GM19397 (cell line): ENCODE measurements around the gene NTHL1.
"Not testable (repeated sequence)": the region's sequence is repeated elsewhere in the genome, so short reads cannot be mapped to it uniquely, and the experiment has no call there.

ENCODE experiments used
- ATAC-seq: cut with Tn5 transposase; IDR thresholded peaks from one replicate; pipeline ENCODE4 v1.9.1; 2021; ENCODE audit warnings: mild to moderate bottlenecking, moderate library complexity; ENCODE audit not compliant: unreplicated experiment

The NTHL1 gene

DNA sequence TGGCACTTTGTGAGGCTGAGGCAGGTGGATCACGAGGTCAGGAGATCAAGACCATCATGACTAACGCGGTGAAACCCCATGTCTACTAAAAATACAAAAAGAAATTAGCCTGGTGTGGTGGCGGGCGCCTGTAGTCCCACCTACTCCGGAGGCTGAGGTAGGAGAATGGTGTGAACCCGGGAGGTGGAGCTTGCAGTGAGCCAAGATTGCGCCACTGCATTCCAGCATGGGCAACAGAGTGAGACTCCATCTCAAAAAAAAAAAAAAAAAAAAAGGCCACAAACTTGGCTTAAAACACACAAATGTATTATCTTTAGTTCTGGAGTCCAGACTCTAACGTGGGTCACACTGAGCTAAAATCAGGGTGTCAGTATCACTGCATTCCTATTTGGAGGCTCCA is 35.9 kb downstream of the NTHL1 start:
- ATAC-seq, result not testable (repeated sequence)

DNA sequence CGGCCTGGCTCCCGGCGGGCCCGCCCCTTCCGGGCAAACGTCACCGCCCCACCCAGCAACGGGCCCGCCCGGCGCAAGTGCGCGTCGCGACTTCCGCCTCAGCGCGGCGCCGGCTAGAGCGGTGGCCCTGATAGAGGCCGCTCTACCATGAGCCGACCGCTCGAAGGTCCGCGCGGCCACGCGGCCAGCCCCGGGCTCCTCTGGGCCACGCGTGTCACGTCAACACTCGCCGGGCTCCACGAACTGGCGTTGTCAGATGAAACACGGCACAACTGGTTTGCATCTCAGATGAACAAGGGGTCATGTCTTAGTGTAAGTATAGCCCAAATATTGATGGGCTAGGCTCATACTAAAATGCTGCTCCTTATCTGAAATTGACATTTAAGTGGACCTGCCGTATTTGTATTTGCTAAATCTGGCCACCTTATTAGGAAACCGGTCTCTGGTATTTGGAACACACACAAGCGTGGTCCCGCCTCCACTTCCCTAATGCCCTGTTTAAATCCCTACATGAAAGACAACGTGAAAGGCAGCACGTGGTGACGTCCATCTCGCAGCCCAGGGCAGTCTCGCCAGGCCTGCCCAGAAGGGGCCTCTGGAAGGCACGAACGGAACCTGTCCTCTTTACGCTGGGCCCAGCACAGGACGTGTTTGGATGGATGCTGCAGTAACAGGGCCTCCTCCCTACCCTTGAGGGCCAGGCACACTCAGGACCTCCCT is 37.7 kb downstream of the NTHL1 start, which contains the start of gene ZNF598:
ZNF598 (minus strand) TSS at position 31 of the 720 bp plus-strand sequence.
- ATAC-seq, result peak; percentile 86

- no peak for ATAC-seq
Observed at GRCh38 chr16:2009164-2009711, 38.4 kb downstream of the NTHL1 start.

DNA sequence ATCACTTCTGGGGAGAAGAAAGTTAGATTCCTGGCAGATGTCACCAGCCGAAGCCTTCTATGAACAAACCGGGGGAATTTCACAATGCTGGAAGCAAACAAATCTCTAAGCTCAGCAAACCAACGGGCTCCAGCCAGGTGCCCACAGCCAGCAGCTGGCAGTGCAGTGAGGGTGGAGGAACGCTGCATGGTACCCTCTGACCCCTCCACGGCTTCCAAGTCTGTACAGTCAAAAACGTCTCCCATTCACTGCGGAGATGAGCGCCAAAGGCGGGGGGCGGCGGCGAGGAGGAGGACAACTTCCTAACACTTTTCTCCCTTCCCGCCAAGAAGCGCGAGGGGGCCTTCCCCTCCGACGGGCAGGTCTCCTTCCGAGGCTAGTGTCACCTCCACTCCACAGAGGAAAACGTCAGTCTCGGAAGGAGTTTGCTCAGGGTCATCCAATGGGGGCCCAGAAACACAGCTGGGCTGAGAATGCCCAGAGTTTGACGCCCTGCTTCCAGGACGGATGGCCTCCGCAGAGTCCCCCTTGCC is 38.9 kb downstream of the NTHL1 start:
- ATAC-seq, result no peak

DNA sequence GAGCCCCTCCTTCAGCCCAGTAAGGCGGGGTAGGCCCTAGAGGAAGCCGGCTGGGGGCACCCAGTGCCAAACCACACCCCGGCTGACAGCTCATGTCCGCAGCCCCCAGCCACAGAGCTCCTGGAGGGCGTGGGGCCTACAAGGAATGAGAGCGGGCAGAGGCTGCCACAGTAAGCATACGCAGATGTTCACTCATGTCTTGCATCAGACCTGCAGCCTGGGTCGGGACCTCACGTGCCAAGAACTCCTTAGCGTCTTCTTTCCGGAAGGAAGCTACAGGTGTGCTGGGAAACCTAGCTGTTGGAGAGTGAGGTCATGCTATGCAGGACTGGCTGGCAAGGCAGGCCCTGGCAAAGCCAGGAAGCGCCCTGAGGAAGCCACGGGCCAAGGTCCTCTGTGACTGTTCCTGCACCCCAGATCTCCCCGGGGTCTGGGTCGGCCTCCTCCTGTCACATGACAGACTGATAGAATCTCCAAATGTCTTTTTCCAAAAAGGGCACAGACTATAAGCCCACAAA is 39.6 kb downstream of the NTHL1 start:
- no peak for ATAC-seq

GRCh38 chr16:2007081-2007836 is 40.4 kb downstream of the NTHL1 start:
- no peak for ATAC-seq

GRCh38 chr16:2006317-2006716 is 41.3 kb downstream of the NTHL1 start:
- no peak for ATAC-seq

DNA sequence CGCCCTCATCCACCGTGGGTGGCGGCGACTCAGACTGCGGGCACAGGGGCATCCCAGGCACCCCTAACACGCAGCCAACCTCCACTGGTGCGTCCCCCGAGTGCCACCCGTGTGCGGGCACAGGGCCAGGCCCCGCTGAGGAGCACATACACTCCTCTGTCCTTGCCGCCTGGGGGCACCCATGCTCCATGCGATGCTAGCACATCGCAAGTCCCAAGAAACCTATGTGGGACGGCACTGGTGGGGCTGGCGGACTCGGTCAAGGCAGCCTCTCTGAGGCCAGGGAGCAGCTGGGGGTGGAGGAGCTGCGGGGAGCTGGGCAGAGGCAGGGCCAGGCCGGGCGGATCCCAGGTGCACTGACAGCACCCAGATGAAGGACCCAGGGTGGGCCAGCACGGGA is 42.0 kb downstream of the NTHL1 start:
- no peak for ATAC-seq

- ATAC-seq, result no peak
Observed at GRCh38 chr16:2004795-2005517, 42.7 kb downstream of the NTHL1 start.

- no peak for ATAC-seq
Observed at GRCh38 chr16:2003827-2004641, 43.6 kb downstream of the NTHL1 start.

DNA sequence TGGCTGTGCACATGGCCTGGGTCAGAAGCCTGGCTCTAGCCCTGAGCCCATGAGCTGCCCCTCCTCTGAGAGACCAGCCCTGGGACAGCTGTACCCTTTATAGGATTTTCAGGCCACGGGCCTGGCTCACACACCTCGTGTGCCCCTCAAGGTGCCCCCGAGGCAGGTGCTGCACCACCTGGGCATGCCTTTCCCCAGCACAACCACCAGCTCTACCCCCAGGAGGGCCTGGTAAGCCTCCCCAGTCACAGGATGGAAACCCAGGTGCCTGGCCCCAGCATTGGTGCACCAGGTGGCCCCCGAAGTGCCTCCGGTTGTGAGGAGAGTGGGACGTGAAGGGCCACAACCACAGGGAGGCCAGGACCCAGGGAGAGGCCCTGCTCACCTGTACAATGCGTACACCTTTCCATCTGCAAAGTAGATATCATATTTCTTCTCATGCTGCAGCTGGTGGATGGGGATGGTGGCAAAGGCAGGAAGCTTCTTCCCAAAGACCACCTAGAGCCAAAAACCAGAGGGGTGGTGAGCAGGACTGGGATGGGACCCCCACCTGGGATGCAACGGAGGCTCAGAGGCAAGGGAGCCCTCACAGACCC is 44.3 kb downstream of the NTHL1 start:
- no peak for ATAC-seq

DNA sequence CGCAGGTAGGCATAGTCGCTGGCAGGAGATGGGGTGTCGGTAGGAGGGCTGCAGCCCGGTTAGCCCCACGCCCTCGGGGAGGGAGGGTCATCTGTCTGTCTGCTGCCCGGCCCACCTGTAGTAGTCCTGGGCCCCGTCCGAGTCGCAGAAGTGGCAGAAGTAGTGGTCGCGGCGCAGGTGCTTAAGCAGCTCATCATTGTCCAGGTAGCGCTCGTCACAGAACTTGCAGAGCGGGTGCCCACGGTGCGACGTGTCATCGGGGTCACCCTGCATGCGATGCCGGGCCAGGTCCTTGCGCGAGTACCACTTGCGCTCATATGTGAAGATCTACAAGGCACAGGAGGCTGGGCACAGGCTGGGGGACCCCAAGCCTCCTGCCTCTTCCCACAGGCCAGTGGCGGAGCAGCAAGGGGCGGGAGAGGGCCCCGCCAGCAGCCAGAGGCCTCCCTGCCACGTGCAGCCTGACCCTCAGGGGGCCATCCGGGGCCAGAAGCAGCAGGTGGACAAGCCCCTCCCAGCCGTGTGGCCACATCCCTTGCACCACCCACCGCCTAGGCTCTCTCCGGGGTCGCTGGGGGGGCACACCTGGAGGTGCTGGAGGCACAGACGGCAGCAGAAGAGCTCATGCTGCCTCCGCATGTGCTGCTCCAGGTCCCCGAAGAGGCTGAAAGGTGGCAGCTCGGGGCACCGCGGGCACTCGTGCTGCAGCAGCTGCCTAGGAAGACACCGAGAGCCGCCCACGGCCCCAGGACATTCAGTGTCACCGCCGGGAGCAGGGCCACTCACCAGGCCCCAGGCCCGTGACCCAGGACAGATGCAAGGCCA is 45.0 kb downstream of the NTHL1 start:
- no peak for ATAC-seq

DNA sequence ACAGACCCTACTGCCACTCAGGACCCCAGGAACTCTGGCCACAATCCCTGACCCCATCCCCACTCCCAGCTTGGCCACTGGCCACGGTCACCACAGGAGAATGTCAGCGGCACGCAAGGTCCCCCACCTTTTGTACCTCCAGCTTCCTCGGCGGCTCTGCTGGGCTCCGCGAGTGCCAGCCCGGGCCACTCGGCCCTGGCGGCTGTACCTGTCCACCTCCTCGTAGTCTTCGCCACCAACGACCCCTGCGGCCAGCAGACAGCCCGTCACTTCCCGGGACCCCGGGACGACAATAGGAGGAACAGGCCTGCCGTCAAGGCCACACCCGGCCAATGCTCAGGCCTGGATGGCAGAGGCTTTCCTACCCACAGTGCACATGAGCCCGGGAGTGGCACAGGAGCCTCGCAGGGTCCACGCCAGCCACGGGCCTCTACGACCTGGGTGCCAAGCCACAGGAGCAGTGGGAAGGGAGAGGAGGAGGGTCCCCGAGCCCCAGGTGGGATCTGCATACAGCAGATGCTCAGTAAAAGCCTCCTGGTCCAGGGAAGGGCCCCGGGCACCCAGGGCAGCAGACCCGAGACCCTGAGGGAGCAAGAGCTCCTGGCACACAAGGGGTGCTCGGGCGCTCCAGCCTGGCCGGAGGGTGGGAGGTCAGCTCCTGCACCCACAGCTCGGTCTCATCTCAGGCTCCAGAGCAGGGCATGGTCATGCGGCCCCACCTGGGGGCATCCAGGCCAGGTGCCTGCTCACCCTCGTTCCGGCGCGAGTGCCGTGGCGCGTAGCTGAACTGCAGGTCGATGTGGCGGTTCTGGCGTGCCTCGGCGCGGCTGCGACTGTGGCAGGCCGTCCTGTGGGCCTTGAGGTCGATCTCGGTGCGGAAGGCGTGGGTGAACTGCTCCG is 45.9 kb downstream of the NTHL1 start:
- no peak for ATAC-seq

DNA sequence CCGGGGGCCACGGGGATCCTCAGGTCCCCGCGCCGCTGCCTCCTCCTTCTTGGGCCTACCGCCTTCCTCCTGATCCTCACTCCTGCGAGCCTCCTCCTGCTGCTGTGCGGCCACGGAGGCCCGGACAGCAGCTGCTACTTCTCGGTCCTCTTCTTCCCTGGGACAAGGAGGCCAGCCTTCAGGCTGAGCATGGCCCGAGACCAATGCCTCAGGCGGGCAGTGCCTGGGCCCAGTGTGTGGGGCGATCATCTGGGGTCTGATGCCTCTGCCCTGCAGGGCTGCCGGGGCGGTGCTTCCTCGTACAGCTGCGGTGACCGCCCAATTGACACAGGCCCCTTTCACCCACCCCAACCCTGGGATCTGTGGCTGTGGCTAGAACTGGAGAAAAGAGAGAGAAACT is 46.6 kb downstream of the NTHL1 start:
- ATAC-seq, result no peak

- ATAC-seq, result no peak
Observed at GRCh38 chr16:1999866-2000514, 47.6 kb downstream of the NTHL1 start.

- ATAC-seq, result no peak
Observed at GRCh38 chr16:1998852-1999801, 48.5 kb downstream of the NTHL1 start.
